Stimulated activated CD8-positive, alpha-beta memory T cell treated with anti-CD3 and anti-CD28 coated beads, Interleukin-4, amount 100 ng/mL, for 4 hours (primary cell): ENCODE measurements around the gene SPON1.
"Not testable (repeated sequence)": the region's sequence is repeated elsewhere in the genome, so short reads cannot be mapped to it uniquely, and the experiment has no call there.

Source experiments
- DNase-seq, 2 donors: peaks; one replicate each; pipeline ENCODE4 v3.0.0-alpha.2; 2020; ENCODE audit warnings: low read depth in 2 of 2, low spot score in 1 of 2

Gene SPON1

GRCh38 chr11:13962562-13963168 lies at the start of gene SPON1:
Gene SPON1, plus strand, starts transcription at chr11:13962723. Its CDS starts 182 bp downstream, at chr11:13962905.
- DNase-seq = no peak

GRCh38 chr11:13917264-13917663 lies 45.3 kb upstream of the SPON1 start:
- DNase-seq = no peak

- no peak for DNase-seq
These were observed 44.6 kb upstream of the SPON1 start for GRCh38 chr11:13917904-13918303.

- no peak for DNase-seq
These were observed 41.8 kb upstream of the SPON1 start for GRCh38 chr11:13920756-13921155.

GRCh38 chr11:13921545-13921944 lies 41.0 kb upstream of the SPON1 start:
- no peak for DNase-seq

GRCh38 chr11:13923182-13923581 lies 39.3 kb upstream of the SPON1 start:
- no peak for DNase-seq

- DNase-seq = no peak
These were observed 38.5 kb upstream of the SPON1 start for GRCh38 chr11:13923716-13924650.

- no peak for DNase-seq
These were observed 37.7 kb upstream of the SPON1 start for GRCh38 chr11:13924801-13925327.

- DNase-seq = not testable (repeated sequence)
These were observed 36.2 kb upstream of the SPON1 start for GRCh38 chr11:13926366-13926765.

GRCh38 chr11:13926981-13927380 lies 35.5 kb upstream of the SPON1 start:
- DNase-seq = no peak

GRCh38 chr11:13927481-13927880 lies 35.0 kb upstream of the SPON1 start:
- no peak for DNase-seq

- no peak for DNase-seq
These were observed 33.8 kb upstream of the SPON1 start for GRCh38 chr11:13928566-13929251.

- DNase-seq = no peak
These were observed 33.1 kb upstream of the SPON1 start for GRCh38 chr11:13929395-13929891.

GRCh38 chr11:13931356-13931755 lies 31.2 kb upstream of the SPON1 start:
- no peak for DNase-seq

- DNase-seq = not testable (repeated sequence)
These were observed 25.4 kb upstream of the SPON1 start for GRCh38 chr11:13937154-13937553.

- not testable (repeated sequence) for DNase-seq
These were observed 23.7 kb upstream of the SPON1 start for GRCh38 chr11:13938829-13939228.

GRCh38 chr11:13939961-13940906 lies 22.3 kb upstream of the SPON1 start:
- no peak for DNase-seq

GRCh38 chr11:13940907-13941256 lies 21.6 kb upstream of the SPON1 start:
- no peak for DNase-seq

- DNase-seq = no peak
These were observed 20.7 kb upstream of the SPON1 start for GRCh38 chr11:13941775-13942174.

- no peak for DNase-seq
These were observed 20.1 kb upstream of the SPON1 start for GRCh38 chr11:13942378-13942777.
